Left lung (tissue), 10 donors: ENCODE measurements around the gene PLK5. TPM values are rescaled to one million over a fixed set of nuclear protein-coding genes. Genes with fewer than 3 reads are reported as not detected.

ENCODE experiments used
- ATAC-seq: fragments of 200-7000 bp; cut with Tn5 transposase; one replicate; pipeline ENCODE4 v1.9.1; 2020; ENCODE audit warnings: moderate library complexity
- DNase-seq, 4 donors: peaks; one replicate each; pipeline ENCODE4 v3.0.0-alpha.2; 2013 to 2020
- H3K27ac ChIP-seq, 2 donors: fragments of 200-600 bp; sonication (generic) in 1 of 2; one replicate each; pipeline versions ENCODE4 v1.5.0 to v1.8.0; 2020 to 2021
- H3K27me3 ChIP-seq, 2 donors: fragments of 200-600 bp; sonication (generic) in 1 of 2; one replicate each; pipeline versions ENCODE4 v1.5.0 to v1.8.0; 2020 to 2021
- H3K36me3 ChIP-seq, 2 donors: fragments of 200-600 bp; sonication (generic) in 1 of 2; one replicate each; pipeline versions ENCODE4 v1.5.0 to v1.8.0; 2020 to 2021
- H3K4me1 ChIP-seq, 2 donors: fragments of 200-600 bp; one replicate each; pipeline ENCODE4 v1.8.0; 2021
- H3K4me3 ChIP-seq, 2 donors: fragments of 200-600 bp; sonication (generic) in 1 of 2; one replicate each; pipeline versions ENCODE4 v1.5.0 to v1.8.0; 2020 to 2021; ENCODE audit warnings: mild to moderate bottlenecking in 1 of 2
- H3K9me3 ChIP-seq, 2 donors: fragments of 200-600 bp; sonication (generic) in 1 of 2; one replicate each; pipeline versions ENCODE4 v1.5.0 to v1.8.0; 2020 to 2021
- intact Hi-C, 2 donors: fragments of 100-400 bp; cut with DNase I; formaldehyde crosslinking; loops; one replicate each; pipeline versions ENCODE4 v1.11.2 to v1.14.2; 2022
- polyA plus RNA-seq, 6 donors: library from polyadenylated mRNA; unstranded; fragments of 120-200 nt; gene quantifications; one replicate each; pipeline ENCODE4 v1.2.1, GENCODE V29; 2013; ENCODE audit not compliant: insufficient read length in 6 of 6
- total RNA-seq, 2 donors: library from RNA; stranded (reverse); fragmentation: NEBNext Ultra II Directional; extraction: Animal tissue kit (Norgen Biotek cat#: 25700); gene quantifications; one replicate each; pipeline ENCODE4 v1.2.1, GENCODE V29; 2021
- TF ChIP-seq, protein P1 (sequence below), 2 donors: fragments of 200-600 bp; sonication (generic) in 1 of 2; IDR thresholded peaks; one replicate each; pipeline versions ENCODE4 v1.5.0 to v1.8.0; 2021; ENCODE audit warnings: antibody characterized with exemption in 2 of 2
- donor health status: DM: no; HTN: yes; CAD: no.
- donor health status: DM: no; HTN: no; CAD: no.

Gene PLK5
- total and polyA plus RNA-seq, 8 donors, result 0.09 to 0.32 (median 0.18) TPM; not detected in 2

DNA sequence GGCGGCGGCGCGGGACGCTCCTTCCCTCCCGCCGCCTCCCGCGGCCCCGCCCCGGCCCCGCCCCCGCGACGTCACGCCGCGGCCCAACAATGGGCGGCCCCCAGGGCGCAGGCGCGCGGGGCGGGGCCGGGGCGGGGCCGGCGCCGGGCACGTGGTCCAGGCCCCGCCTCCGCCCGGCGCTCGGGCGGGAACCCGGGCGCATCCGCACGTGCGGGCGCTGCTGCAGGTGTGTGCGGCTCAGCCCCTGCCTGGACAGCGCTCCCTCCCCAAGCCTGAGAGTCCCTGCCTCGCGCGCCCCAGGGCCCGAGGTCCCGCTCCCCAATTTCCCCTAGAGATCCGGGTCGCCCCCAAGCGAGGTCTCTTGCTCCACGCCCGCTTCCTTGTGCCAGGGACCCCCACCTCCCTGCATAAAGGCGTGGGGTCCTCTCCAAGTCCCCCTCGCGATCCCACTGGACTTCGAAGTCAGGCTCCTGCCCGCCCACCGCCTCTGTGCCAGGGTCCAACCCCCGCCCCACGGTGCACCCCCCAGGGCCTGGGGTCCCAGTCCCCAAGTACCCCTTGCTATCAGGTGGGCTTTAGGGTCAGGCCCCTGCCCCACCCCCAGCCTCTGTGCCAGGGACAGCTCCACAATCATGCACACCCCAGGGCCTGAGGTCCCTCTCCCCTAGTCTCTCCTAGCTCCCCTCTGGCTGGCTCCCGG lies 44.6 kb downstream of the PLK5 start, which contains the start of gene MEX3D:
Gene MEX3D (minus strand): TSS at position 6 of the 700 bp plus-strand sequence. CDS start 267 bp downstream, outside the sequence.
- TF ChIP-seq, protein P1, sequence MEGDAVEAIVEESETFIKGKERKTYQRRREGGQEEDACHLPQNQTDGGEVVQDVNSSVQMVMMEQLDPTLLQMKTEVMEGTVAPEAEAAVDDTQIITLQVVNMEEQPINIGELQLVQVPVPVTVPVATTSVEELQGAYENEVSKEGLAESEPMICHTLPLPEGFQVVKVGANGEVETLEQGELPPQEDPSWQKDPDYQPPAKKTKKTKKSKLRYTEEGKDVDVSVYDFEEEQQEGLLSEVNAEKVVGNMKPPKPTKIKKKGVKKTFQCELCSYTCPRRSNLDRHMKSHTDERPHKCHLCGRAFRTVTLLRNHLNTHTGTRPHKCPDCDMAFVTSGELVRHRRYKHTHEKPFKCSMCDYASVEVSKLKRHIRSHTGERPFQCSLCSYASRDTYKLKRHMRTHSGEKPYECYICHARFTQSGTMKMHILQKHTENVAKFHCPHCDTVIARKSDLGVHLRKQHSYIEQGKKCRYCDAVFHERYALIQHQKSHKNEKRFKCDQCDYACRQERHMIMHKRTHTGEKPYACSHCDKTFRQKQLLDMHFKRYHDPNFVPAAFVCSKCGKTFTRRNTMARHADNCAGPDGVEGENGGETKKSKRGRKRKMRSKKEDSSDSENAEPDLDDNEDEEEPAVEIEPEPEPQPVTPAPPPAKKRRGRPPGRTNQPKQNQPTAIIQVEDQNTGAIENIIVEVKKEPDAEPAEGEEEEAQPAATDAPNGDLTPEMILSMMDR (IDR thresholded peaks at IDR 0.05), result no peak
- intact Hi-C loops, result no loop called here
- peak within 1 kb of the TSS; percentile 74 to 87 for H3K27ac ChIP-seq
- peaks cover 7 to 23% of the 10 kb centered on the region in 2 donors for H3K4me1 ChIP-seq
- H3K4me3 ChIP-seq, result peak within 1 kb of the TSS; percentile 58 to 64
- H3K36me3 ChIP-seq, result no peaks in the 10 kb centered on the region
- DNase-seq (peak; percentile 59 to 92 (median 74)), ATAC-seq (peak; percentile 73)
- peaks cover 0 to 33% of the 10 kb centered on the region in 2 donors for H3K27me3 ChIP-seq
- no peaks in the 10 kb centered on the region for H3K9me3 ChIP-seq

DNA sequence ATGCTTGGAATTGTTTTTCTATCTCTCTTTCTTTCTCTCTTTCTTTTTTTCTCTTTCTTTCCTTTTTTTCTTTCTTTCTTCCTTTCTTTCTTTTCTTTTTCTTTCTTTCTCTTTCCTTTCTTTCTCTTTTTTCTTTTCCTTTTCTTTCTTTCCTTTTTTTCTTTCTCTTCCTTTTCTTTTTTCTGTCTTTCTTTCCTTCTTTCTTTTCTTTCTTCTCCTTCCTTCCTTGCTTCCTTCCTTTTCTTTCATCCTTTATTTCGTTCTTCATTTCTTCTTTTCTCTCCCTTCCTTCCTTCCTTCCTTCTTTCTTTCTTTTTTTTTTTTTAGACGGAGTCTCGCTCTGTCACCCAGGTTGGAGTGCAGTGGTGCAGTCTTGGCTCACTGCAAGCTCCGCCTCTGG lies 46.1 kb downstream of the PLK5 start:
- no peaks in the 10 kb centered on the region for H3K9me3 ChIP-seq
- H3K36me3 ChIP-seq, result no peaks in the 10 kb centered on the region
- no peak for ATAC-seq
- H3K27me3 ChIP-seq, result peaks cover 0 to 33% of the 10 kb centered on the region in 2 donors
- TF ChIP-seq, protein P1 (IDR thresholded peaks at IDR 0.05), result no peak
- peaks cover 7 to 23% of the 10 kb centered on the region in 2 donors for H3K4me1 ChIP-seq
- H3K4me3 ChIP-seq, result no peak overlapping the region
- no peak for DNase-seq
- intact Hi-C loops, result no loop called here
- no peak overlapping the region for H3K27ac ChIP-seq

DNA sequence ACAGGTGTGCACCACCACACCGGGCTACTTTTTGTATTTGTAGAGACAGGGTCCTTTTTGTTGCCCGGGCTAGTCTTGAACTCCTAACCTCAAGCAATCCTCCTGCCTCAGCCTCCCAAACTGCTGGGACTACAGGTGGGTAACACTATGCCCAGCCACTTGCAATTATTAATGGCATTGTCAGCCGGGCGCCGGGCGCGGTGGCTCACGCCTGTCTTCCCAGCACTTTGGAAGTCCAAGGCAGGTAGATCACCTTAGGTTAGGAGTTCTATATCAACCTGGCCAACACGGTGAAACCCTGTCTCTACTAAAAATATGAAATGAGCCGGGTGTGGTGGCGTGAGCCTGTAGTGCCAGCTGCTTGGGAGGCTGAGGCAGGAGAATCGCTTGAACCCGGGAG lies 47.0 kb downstream of the PLK5 start:
- TF ChIP-seq, protein P1 (IDR thresholded peaks at IDR 0.05), result no peak
- Histone ChIP-seq H3K36me3 (no peaks in the 10 kb centered on the region), H3K27me3 (peaks cover 0 to 31% of the 10 kb centered on the region in 2 donors), H3K4me3 (no peak overlapping the region), H3K4me1 (peaks cover 7 to 21% of the 10 kb centered on the region in 2 donors), H3K27ac (no peak overlapping the region), H3K9me3 (no peaks in the 10 kb centered on the region)
- no peak for ATAC-seq
- intact Hi-C loops, result no loop called here
- no peak for DNase-seq

DNA sequence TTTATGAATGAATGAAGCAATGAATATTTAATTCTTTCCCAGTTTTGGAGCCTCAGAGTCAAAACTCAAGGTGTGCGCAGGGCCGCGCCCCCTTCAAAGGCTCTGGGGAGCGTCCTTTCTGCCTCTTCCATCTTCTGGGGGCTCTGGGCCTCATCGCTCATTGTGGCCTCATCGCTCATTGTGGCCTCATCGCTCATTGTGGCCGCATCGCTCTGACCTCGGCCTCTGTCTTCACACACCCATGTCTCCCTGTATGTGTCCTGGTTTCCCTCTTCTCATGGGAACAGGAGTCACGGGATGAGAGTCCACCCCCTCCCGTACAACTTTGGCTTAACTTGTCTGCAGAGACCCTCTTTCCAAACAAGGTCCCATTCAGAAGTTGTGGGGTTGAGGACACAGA lies 47.5 kb downstream of the PLK5 start:
- no peak for ATAC-seq
- Histone ChIP-seq H3K27ac (no peak overlapping the region), H3K4me3 (no peak overlapping the region), H3K4me1 (peaks cover 4 to 16% of the 10 kb centered on the region in 2 donors), H3K36me3 (peaks cover 0 to 1% of the 10 kb centered on the region in 2 donors), H3K27me3 (peaks cover 0 to 26% of the 10 kb centered on the region in 2 donors), H3K9me3 (no peaks in the 10 kb centered on the region)
- DNase-seq, result no peak
- intact Hi-C loops, result no loop called here
- TF ChIP-seq, protein P1 (IDR thresholded peaks at IDR 0.05), result no peak

DNA sequence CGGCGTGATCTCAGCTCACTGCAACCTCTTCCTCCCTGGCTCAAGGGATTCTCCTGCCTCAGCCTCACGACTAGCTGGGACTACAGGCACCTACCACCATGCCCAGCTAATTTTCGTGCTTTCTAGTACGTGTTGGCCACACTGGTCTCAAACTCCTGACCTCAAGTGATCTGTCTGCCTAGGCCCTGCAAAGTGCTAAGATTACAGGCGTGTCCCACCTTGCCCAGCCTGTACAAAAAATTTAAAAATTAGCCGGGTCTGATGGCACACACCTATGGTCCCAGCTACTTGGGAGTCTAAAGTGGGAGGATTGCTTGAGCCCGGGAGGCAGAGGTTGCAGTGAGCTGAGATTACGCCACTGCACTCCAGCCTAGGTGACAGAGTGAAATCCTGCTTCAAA lies 48.9 kb downstream of the PLK5 start:
- no peak overlapping the region for H3K4me3 ChIP-seq
- TF ChIP-seq, protein P1 (IDR thresholded peaks at IDR 0.05), result no peak
- ATAC-seq (no peak), DNase-seq (no peak)
- no peaks in the 10 kb centered on the region for H3K9me3 ChIP-seq
- peaks cover 4 to 5% of the 10 kb centered on the region in 2 donors for H3K4me1 ChIP-seq
- intact Hi-C loops, result no loop called here
- peaks cover 0 to 14% of the 10 kb centered on the region in 2 donors for H3K27me3 ChIP-seq
- H3K36me3 ChIP-seq, result peaks cover 0 to 15% of the 10 kb centered on the region in 2 donors
- no peak overlapping the region for H3K27ac ChIP-seq
